ENCODE results near the gene SLCO1A2. TPM values are rescaled to one million over a fixed set of nuclear protein-coding genes. Genes with fewer than 3 reads are reported as not detected.

Gene SLCO1A2
- total and polyA plus RNA-seq, 2 of the 8 experiments (the other 6 are each of a cell fraction or from before 2014, with no cell fraction given): 2.9 to 5.1 TPM

- Histone ChIP-seq H3K23me2 (ENCODE audit: low read depth, low read length) (no peaks in the 10 kb centered on the region), H4K91ac (replicated peaks; ENCODE audit: insufficient read length, low read length) (no peak overlapping the region), H2BK120ac (replicated peaks; ENCODE audit: low read depth, low read length) (no peak overlapping the region), H3K18ac (ENCODE audit: extremely low read depth, low read length) (no peak overlapping the region), H3K9ac (replicated peaks in 1 of 4; ENCODE audit: extremely low read depth in 1 of 4, low read depth in 3 of 4, low read length in 3 of 4) (no peak overlapping the region), H2BK15ac (ENCODE audit: low read length) (no peak overlapping the region), H3K9me3 (ENCODE audit: insufficient read depth in 2 of 2, low read depth in 1 of 2, low read length in 1 of 2) (peaks cover 56 to 58% of the 10 kb centered on the region in 2 experiments), H3K56ac (replicated peaks; ENCODE audit: insufficient read length, low read depth, low read length) (no peak overlapping the region), H3K4me1 (replicated peaks in 1 of 4; ENCODE audit: control insufficient read depth in 3 of 4, insufficient read depth in 4 of 4, low read length in 3 of 4) (no peaks in the 10 kb centered on the region), H2BK12ac (ENCODE audit: low read depth, low read length) (no peak overlapping the region), H2BK5ac (ENCODE audit: low read depth, low read length) (no peak overlapping the region), H4K20me1 (replicated peaks in 1 of 2; ENCODE audit: control insufficient read depth in 1 of 2, insufficient read depth in 2 of 2, low read length in 2 of 2) (no peaks in the 10 kb centered on the region), H3K79me1 (ENCODE audit: low read depth, low read length) (no peaks in the 10 kb centered on the region), H2BK20ac (ENCODE audit: low read length) (no peak overlapping the region), H3K4ac (replicated peaks; ENCODE audit: insufficient read length, low read depth, low read length) (no peak overlapping the region), H4K8ac (ENCODE audit: extremely low read depth, insufficient read depth, low read length) (no peak overlapping the region), H2AFZ (ENCODE audit: low read length) (no peak overlapping the region), H3K14ac (ENCODE audit: insufficient read length) (no peak overlapping the region), H3K23ac (ENCODE audit: insufficient read length) (no peak overlapping the region), H3K27me3 (replicated peaks in 1 of 4; ENCODE audit: control insufficient read depth in 3 of 4, extremely low read depth in 1 of 4, insufficient read depth in 3 of 4, low read length in 3 of 4) (peaks cover 0 to 1% (median 0%) of the 10 kb centered on the region in 4 experiments; a peak in 1 of 7 replicates), H3K79me2 (ENCODE audit: control insufficient read depth in 1 of 2, insufficient read depth in 2 of 2, low read length in 2 of 2) (no peaks in the 10 kb centered on the region), H4K5ac (ENCODE audit: insufficient read length, low read depth, low read length) (no peak overlapping the region), H3K27ac (ENCODE audit: low read depth, low read length) (no peak overlapping the region), H3K4me2 (ENCODE audit: insufficient read depth in 1 of 2, low read depth in 2 of 2, low read length in 2 of 2) (no peak overlapping the region), H3K36me3 (ENCODE audit: control insufficient read depth in 2 of 4, insufficient read depth in 4 of 4, low read length in 3 of 4) (peaks cover 0 to 38% (median 3%) of the 10 kb centered on the region in 4 experiments; a peak in 3 of 8 replicates), H3K4me3 (ENCODE audit: extremely low read depth in 1 of 4, insufficient read depth in 2 of 4, low read depth in 3 of 4, low read length in 4 of 4) (no peak overlapping the region; a peak in 1 of 8 replicates), H2AK5ac (ENCODE audit: low read depth, low read length) (no peak overlapping the region)
- WGBS, 2 experiments (ENCODE audit: extremely low coverage in 1 of 2, insufficient coverage in 1 of 2, insufficient read length in 1 of 2, insufficient replicate concordance in 2 of 2, low coverage in 1 of 2, low lambda C conversion rate in 2 of 2, missing lambda C conversion rate in 1 of 2): 92% methylated on average over 1 of the region's 1 CpG; no CpG with 5 or more reads in 1 of the 2 experiments
- no peak for TF ChIP-seq NRF1 (IDR thresholded peaks at IDR 0.05; ENCODE audit: low read depth, low read length)
- no peak for TF ChIP-seq CTCF (IDR thresholded peaks at IDR 0.05; ENCODE audit: control extremely low read depth in 1 of 3, insufficient read depth in 1 of 3, low read depth in 1 of 3, low read length in 3 of 3)
- TF ChIP-seq ATF3 (IDR thresholded peaks at IDR 0.05; ENCODE audit: insufficient read depth, low read depth, low read length): no peak
- no peak for TF ChIP-seq JUN (IDR thresholded peaks at IDR 0.05; ENCODE audit: low read depth, low read length)
- no peak for TF ChIP-seq BRCA1 (IDR thresholded peaks at IDR 0.05; ENCODE audit: low read depth, low read length)
- no peak for TF ChIP-seq KDM5A (IDR thresholded peaks at IDR 0.05; ENCODE audit: low read length)
- TF ChIP-seq EP300 (IDR thresholded peaks at IDR 0.05; ENCODE audit: borderline replicate concordance in 1 of 2, low read depth in 2 of 2, low read length in 2 of 2): no peak
- no peak for TF ChIP-seq SIRT6 (IDR thresholded peaks at IDR 0.05; ENCODE audit: low read length)
- TF ChIP-seq RBBP5 (IDR thresholded peaks at IDR 0.05; ENCODE audit: borderline replicate concordance, low read depth, low read length): no peak
- TF ChIP-seq POLR2A (IDR thresholded peaks at IDR 0.05; ENCODE audit: control extremely low read depth in 1 of 2, low read depth in 2 of 2, low read length in 2 of 2): no peak
- CTCF ChIA-PET (ENCODE audit: partially characterized antibody): no interaction called here
- FAIRE-seq (no peak), DNase-seq (ENCODE audit: low read depth in 1 of 2, low spot score in 2 of 2) (no peak)
- POLR2A ChIA-PET (ENCODE audit: partially characterized antibody): interaction anchor here (0.6 kb wide), 1 partner anchor 15 kb away, joined by 3 read pairs; no protein-coding TSS in a partner anchor
Measured at GRCh38 chr12:21330682-21331253, 3.9 kb downstream of the SLCO1A2 start.

All from H1 (cell line).